Astrocyte of the hippocampus (primary cell): ENCODE data around the gene CTXN1.

ENCODE experiments used
- DNase-seq: peaks from one replicate; pipeline ENCODE4 v3.0.0; 2011; ENCODE audit warnings: low read depth, low spot score

The CTXN1 gene

GRCh38 chr19:7874897-7875273 lies 51.0 kb downstream of the CTXN1 start:
- DNase-seq, result no peak
